Melanocyte of skin (primary cell): ENCODE measurements around the gene DYDC2. TPM values are rescaled to one million over a fixed set of nuclear protein-coding genes. Genes with fewer than 3 reads are reported as not detected.

Source experiments
- total RNA-seq, 2 donors: library from RNA; depleted of rRNA; stranded (reverse); fragments of >200 nt; gene quantifications; 2 replicates each; pipeline ENCODE4 v1.2.3, GENCODE V29; 2012

DYDC2 gene
- not detected for total RNA-seq

GRCh38 chr10:80356563-80356988 is at the start of gene DYDC2, which contains the start of gene DYDC1:
TSS of gene DYDC2 (plus strand) at chr10:80356781. CDS start at chr10:80362444, 5,663 bp downstream.
TSS of gene DYDC1 (minus strand) at chr10:80356755. CDS start at chr10:80352601, 4,154 bp downstream.

GRCh38 chr10:80408242-80409101 is 51.9 kb downstream of the DYDC2 start, which contains the start of gene PRXL2A:
TSS of gene PRXL2A (plus strand) at chr10:80408551. CDS start at chr10:80420468, 11,917 bp downstream.

Other genes starting within 250 kb of the DYDC2 start
- 1 to 10 TPM in 1 of 2 donors, under 1 TPM in 1; 0.67 to 1.4 TPM for gene PLAC9, start 224.1 kb upstream of the DYDC2 start, total RNA-seq
- gene ANXA11, start 151.2 kb upstream of the DYDC2 start, total RNA-seq: 10 to 100 TPM; 51.6 to 67.1 TPM
- 1 to 10 TPM in 1 of 2 donors, under 1 TPM in 1; 0.33 to 1.4 TPM for gene MAT1A, start 67.1 kb upstream of the DYDC2 start, total RNA-seq
- gene DYDC1, start within 50 bp of the DYDC2 start, total RNA-seq: not detected
- gene PRXL2A, start 51.8 kb downstream of the DYDC2 start, total RNA-seq: 10 to 100 TPM; 65.6 to 68.1 TPM
- 10 to 100 TPM; 61.9 to 69.6 TPM for gene TSPAN14, start 97.5 kb downstream of the DYDC2 start, total RNA-seq
- gene SH2D4B, start 181.1 kb downstream of the DYDC2 start, total RNA-seq: under 1 TPM in 1 of 2 donors, not detected in 1; under 0.01 TPM